MM.1S (cell line): ENCODE measurements around the gene SYNE2.

ENCODE experiments used
- CTCF ChIP-seq: fragments of 300-600 bp; sonication (generic); IDR thresholded peaks from 2 replicates; pipeline ENCODE4 v1.5.1; 2016; ENCODE audit warnings: antibody characterized with exemption, low read length, mixed read lengths
- EZH2 ChIP-seq: fragments of 300-600 bp; sonication (generic); optimal IDR thresholded peaks from 2 replicates; pipeline ENCODE3; 2017; ENCODE audit warnings: low read depth, mild to moderate bottlenecking, antibody characterized with exemption, low read length, mixed read lengths
- EZH2phosphoT487 ChIP-seq: fragments of 300-600 bp; sonication (generic); IDR thresholded peaks from 2 replicates; pipeline ENCODE4 v1.6.1; 2018; ENCODE audit warnings: antibody characterized with exemption, low read length

DNA sequence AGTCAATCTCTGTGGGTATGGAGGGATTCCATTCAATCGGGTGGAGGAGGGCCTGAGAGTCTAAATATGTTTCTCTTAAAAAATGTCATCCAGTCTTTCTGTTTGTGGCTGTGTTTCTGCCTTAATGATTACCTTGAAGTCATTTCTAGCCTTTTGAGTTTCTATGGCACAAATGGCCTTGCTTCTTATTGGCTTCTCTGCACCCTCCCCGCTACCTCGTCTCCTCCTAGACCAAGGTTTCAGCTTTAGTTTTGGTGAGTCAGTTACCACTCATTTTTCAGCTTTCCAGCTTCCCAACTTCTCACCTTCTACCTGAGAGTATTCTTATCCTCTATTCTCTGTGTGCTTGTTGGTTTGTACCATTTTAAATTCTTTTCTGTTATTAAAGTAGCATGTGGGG lies 159.2 kb downstream of the SYNE2 start:
- TF ChIP-seq CTCF, result no peak
- TF ChIP-seq EZH2, result no peak
- TF ChIP-seq EZH2phosphoT487, result no peak
